ENCODE measurements around the gene KLHL11. TPM values are rescaled to one million over a fixed set of nuclear protein-coding genes. Genes with fewer than 3 reads are reported as not detected.

Gene KLHL11, protein sequence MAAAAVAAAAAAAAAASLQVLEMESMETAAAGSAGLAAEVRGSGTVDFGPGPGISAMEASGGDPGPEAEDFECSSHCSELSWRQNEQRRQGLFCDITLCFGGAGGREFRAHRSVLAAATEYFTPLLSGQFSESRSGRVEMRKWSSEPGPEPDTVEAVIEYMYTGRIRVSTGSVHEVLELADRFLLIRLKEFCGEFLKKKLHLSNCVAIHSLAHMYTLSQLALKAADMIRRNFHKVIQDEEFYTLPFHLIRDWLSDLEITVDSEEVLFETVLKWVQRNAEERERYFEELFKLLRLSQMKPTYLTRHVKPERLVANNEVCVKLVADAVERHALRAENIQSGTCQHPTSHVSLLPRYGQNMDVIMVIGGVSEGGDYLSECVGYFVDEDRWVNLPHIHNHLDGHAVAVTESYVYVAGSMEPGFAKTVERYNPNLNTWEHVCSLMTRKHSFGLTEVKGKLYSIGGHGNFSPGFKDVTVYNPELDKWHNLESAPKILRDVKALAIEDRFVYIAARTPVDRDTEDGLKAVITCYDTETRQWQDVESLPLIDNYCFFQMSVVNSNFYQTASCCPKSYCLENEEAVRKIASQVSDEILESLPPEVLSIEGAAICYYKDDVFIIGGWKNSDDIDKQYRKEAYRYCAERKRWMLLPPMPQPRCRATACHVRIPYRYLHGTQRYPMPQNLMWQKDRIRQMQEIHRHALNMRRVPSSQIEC
- 16.0 and 18.4 TPM in 2 replicates for total RNA-seq
- long read RNA-seq, partial matches to known transcripts: 0 of 2 reads
- long read RNA-seq, other reads (novel, unspliced or antisense): 1 of 2 reads

- Mint-ChIP-seq H3K4me3 (ENCODE audit: unreplicated experiment) (no peak within 1 kb of the TSS), H3K36me3 (ENCODE audit: unreplicated experiment) (peaks cover 17% of the 10 kb centered on the region), H3K27ac (ENCODE audit: unreplicated experiment) (peak within 1 kb of the TSS; percentile 71), H3K4me1 (ENCODE audit: unreplicated experiment) (peaks cover 9% of the 10 kb centered on the region), H3K27me3 (ENCODE audit: unreplicated experiment) (no peaks in the 10 kb centered on the region), H3K9me3 (ENCODE audit: unreplicated experiment) (no peaks in the 10 kb centered on the region)
- TF ChIP-seq CTCF (IDR thresholded peaks at IDR 0.05): no peak
- DNase-seq (ENCODE audit: extremely low spot score, unreplicated experiment): peak; percentile 96
These were observed at the start of gene KLHL11 for GRCh38 chr17:41864836-41865595. Gene KLHL11, minus strand, starts transcription at chr17:41865423. Its CDS starts 53 bp downstream, at chr17:41865370.

DNA sequence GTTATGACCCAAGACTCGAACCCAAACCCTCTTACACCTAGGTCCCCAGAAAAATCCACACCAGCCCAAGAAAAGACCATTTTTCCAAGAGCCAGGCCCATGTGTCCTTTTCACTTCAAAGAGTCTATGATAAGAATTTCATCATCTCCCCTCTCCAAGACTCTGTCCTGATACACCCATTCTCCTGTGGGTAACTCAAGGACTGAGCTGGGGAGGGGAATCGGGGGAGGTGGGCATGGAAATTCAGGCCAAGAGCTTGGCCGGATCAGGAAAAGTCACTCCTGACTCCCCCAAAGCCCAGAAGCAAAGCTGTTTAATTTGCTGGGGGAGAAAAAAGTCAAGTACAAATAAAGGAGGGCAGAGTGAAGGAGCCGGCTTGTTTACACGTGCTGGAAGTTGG lies 49.8 kb upstream of the KLHL11 start:
- TF ChIP-seq CTCF (IDR thresholded peaks at IDR 0.05): no peak
- no peaks in the 10 kb centered on the region for H3K9me3 Mint-ChIP-seq (ENCODE audit: unreplicated experiment)
- no peak for DNase-seq (ENCODE audit: extremely low spot score, unreplicated experiment)
- no peak overlapping the region for H3K4me3 Mint-ChIP-seq (ENCODE audit: unreplicated experiment)
- H3K27ac Mint-ChIP-seq (ENCODE audit: unreplicated experiment): peak overlapping the region; percentile 69
- H3K27me3 Mint-ChIP-seq (ENCODE audit: unreplicated experiment): no peaks in the 10 kb centered on the region
- peaks cover 32% of the 10 kb centered on the region for H3K36me3 Mint-ChIP-seq (ENCODE audit: unreplicated experiment)
- peaks cover 48% of the 10 kb centered on the region for H3K4me1 Mint-ChIP-seq (ENCODE audit: unreplicated experiment)

DNA sequence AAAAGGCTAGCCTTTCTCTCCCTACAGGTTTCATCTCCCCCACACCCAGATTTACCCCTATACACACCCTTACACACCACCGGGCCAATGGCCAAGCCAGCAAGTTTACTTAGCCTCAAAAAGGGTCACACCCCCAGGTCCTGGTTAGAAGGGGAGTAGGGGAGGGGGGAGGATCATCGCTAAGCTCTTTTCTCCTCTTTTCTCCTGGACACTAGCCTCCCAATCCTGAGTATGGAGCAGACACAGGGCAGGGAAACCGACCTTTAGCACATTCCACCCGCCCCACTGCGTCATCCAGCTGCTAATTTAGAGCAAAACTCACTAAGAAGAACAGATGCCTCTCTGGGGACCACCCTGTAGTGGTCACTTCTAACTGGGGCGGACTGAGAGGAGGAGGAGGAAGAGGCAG lies 49.1 kb upstream of the KLHL11 start:
- no peaks in the 10 kb centered on the region for H3K9me3 Mint-ChIP-seq (ENCODE audit: unreplicated experiment)
- H3K27me3 Mint-ChIP-seq (ENCODE audit: unreplicated experiment): no peaks in the 10 kb centered on the region
- no peak for TF ChIP-seq CTCF (IDR thresholded peaks at IDR 0.05)
- no peak overlapping the region for H3K4me3 Mint-ChIP-seq (ENCODE audit: unreplicated experiment)
- H3K27ac Mint-ChIP-seq (ENCODE audit: unreplicated experiment): peak overlapping the region; percentile 48
- no peak for DNase-seq (ENCODE audit: extremely low spot score, unreplicated experiment)
- peaks cover 45% of the 10 kb centered on the region for H3K4me1 Mint-ChIP-seq (ENCODE audit: unreplicated experiment)
- H3K36me3 Mint-ChIP-seq (ENCODE audit: unreplicated experiment): peaks cover 38% of the 10 kb centered on the region

DNA sequence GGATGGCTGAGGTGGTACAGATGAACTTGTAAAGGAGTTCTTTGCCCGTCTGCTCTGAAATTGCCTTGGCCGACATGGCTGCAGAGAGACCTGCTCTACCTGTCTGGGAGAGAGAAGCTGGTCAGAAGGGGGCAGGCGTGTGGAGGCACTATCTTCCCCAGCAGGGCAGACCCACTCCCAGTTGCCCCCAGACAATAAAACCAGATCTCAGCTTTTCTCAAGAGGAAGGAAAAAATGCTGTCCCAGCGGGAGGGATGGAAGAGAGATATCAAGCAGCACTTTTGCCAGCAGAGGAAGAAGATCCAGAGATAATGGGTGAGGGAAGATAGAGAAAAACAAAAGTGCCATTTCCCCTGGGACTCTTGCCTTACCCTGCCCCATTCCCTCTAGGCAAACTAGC lies 48.6 kb upstream of the KLHL11 start:
- no peak overlapping the region for H3K4me3 Mint-ChIP-seq (ENCODE audit: unreplicated experiment)
- peaks cover 39% of the 10 kb centered on the region for H3K36me3 Mint-ChIP-seq (ENCODE audit: unreplicated experiment)
- H3K4me1 Mint-ChIP-seq (ENCODE audit: unreplicated experiment): peaks cover 44% of the 10 kb centered on the region
- H3K27me3 Mint-ChIP-seq (ENCODE audit: unreplicated experiment): no peaks in the 10 kb centered on the region
- H3K9me3 Mint-ChIP-seq (ENCODE audit: unreplicated experiment): no peaks in the 10 kb centered on the region
- H3K27ac Mint-ChIP-seq (ENCODE audit: unreplicated experiment): peak overlapping the region; percentile 34
- DNase-seq (ENCODE audit: extremely low spot score, unreplicated experiment): no peak
- TF ChIP-seq CTCF (IDR thresholded peaks at IDR 0.05): no peak

All from osteocyte (in vitro differentiated cells).